Stimulated activated CD4-positive, alpha-beta T cell treated with anti-CD3 and anti-CD28 coated beads, Interleukin-4, amount 100 ng/mL, for 4 hours (primary cell): ENCODE measurements around the gene MARCHF7.
A peak's percentile ranks its signal among the peaks of the same experiment; 100 is the strongest.
"Not testable (repeated sequence)": the region's sequence is repeated elsewhere in the genome, so short reads cannot be mapped to it uniquely, and the experiment has no call there.

Experiments used
- DNase-seq, 2 experiments: peaks; one replicate each; pipeline ENCODE4 v3.0.0-alpha.2; 2020

Gene MARCHF7

GRCh38 chr2:159712143-159712928 is at the start of gene MARCHF7:
Gene MARCHF7 (plus strand): TSS chr2:159712506. CDS start chr2:159729023, 16,517 bp downstream.
- DNase-seq = peak; percentile 95

DNA sequence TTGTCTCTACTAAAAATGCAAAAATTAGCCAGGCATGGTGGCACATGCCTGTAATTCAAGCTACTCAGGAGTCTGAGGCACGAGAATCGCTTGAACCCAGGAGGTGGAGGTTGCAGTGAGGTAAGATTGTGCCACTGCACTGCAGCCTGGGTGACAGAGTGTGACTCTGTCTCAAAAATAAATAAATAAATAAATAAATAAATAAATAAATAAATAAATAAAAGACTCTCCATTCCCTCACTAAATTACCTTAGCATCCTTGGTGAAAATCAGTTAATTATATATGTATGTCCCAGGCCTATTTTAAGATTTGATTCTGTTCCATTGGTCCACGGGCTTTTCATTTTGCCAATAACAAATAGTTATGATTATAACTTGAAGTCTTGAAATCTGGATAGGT is 44.9 kb upstream of the MARCHF7 start:
- DNase-seq = not testable (repeated sequence)

DNA sequence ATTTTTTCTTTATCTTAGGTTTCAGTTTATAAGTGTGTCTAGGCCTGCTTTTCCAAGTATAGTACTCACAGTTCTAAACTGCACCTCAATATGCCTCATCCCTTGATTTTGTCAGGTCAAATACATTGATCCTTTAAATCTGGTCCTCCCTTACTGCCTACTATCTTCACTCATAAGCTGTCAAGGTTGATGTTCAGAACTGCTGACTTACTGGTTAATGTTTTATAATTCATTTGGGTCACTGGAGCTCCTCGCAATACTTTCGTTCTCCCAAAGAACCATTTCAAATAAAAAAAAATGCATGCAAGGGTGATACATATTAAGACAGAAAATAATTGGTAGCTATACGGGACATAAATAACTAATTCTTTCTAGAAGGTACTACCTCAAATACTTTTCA is 41.3 kb upstream of the MARCHF7 start:
- DNase-seq = no peak

DNA sequence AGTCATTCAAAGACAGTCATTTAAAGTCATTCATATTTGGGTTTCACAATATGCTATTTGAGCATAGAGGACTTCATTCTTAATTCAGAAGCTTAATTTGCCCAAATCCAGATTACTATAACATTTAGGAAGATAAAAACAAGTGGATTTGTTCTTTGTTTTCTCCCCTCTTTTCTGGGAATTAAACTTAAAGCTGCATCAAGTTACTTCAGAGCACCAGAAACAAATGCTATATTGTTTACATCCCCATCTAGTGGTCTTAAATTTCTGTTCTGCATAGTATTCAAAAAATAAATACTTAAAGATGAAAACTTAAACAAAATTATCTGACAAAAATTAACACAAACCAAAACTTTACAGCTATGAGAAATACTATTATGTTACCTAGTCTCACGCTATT is 34.7 kb upstream of the MARCHF7 start:
- DNase-seq = no peak

DNA sequence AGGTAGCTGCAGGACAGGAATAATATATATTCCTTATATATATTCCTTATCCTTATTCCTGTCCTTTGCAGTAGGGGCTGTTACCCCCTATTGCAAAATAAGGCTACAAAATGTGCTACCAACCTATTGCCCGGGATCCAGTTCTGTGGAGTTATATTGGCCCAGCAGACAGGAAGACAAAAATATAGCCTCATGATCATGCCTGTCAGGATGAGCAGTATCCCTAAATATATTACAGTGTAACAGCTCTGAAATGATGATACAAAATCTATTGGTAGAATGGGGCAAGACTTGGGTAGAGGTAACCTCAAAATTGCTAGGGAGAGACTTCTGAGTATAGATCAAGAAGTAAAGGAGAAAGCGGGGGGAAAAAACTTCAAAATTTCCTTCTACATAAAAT is 31.6 kb upstream of the MARCHF7 start:
- DNase-seq = no peak

DNA sequence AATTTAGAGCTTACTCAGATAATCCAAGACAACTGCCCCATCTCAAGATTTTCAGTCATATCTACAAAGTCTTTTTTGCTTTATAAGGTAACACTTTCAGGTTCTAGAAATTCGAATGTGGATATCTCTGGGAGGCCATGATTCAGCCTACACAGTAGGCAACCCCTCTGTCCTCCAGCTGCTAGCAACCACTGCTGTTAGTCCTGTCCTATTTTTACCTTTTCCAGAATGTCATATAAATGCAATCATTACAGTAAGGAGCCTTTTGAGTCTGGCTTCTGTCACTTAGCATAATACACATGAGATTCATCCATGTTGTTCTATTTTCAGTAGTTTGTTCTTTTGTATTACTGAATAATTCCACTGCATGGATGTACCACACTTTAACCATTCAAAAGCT is 28.5 kb upstream of the MARCHF7 start:
- DNase-seq = no peak

DNA sequence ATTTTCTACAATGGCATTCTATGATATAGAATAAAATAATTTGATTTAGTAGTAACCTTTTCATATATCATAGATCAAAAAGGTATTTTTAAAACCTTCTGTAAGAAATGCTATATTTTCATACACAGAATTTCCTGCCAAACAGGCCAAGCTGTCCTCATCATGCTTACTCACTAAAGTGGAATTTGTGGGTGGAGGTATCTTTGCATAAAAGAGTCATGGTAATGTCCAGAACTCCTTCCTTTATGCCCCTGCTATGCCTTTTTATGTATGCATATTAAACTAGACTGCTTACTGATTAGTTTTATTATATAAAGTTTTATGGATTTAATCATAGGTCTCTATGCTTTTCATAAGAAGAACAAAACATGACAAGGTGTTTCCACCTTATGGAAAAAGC is 27.5 kb upstream of the MARCHF7 start:
- DNase-seq = no peak

DNA sequence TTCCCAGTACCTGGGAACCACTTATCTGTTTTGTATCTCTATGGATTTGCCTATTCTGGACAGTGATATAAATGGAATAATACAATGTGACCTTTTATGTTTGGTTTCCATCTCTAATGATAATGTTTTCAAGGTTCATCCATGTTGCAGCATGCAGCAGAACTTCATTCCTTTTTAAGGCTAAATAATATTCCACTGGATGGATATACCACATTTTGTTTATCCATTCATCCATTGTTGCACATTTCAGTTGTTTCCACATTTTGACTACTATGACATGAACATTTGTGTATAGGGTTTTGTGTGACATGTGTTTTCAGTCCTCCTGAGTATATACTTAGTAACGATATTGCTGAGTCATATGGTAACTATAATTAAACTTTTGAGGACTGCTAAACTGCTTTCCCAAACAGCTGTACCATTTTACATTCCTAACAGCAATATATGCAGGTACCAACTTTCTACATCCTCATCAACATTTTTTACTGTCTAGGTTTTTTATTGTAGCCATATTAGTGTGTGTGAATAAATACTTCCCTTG is 17.7 kb upstream of the MARCHF7 start:
- DNase-seq = no peak

DNA sequence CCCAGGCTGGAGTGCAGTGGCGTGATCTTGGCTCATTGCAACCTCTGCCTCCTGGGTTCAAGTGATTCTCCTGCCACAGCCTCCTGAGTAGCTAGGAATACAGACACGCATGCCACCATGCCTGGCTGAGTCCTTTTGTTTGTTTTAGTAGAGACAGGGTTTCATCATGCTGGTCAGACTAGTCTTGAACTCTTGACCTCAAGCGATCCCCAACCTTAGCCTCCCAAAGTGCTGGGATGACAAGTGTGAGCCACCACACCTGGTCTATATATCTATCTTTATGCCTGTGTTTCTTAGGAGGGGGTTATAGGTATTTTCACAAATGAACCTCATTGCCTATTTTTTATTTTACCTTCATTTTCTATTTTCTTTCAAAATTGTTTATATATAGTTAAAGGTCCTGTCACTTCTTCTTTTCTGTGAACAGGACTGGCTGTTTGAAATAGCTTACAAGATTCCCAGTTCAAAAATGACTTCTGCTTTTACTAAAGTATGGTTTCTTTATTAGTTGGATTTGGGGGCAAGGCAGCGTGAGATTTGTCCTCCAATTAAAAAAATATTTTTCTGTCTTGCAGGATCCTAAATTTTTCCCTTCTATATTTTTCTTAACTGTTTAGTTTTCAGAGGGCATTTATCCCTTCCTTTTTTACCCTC is 16.4 kb upstream of the MARCHF7 start:
- DNase-seq = no peak

- no peak for DNase-seq
Measured at GRCh38 chr2:159703491-159703890, 8.8 kb upstream of the MARCHF7 start.

DNA sequence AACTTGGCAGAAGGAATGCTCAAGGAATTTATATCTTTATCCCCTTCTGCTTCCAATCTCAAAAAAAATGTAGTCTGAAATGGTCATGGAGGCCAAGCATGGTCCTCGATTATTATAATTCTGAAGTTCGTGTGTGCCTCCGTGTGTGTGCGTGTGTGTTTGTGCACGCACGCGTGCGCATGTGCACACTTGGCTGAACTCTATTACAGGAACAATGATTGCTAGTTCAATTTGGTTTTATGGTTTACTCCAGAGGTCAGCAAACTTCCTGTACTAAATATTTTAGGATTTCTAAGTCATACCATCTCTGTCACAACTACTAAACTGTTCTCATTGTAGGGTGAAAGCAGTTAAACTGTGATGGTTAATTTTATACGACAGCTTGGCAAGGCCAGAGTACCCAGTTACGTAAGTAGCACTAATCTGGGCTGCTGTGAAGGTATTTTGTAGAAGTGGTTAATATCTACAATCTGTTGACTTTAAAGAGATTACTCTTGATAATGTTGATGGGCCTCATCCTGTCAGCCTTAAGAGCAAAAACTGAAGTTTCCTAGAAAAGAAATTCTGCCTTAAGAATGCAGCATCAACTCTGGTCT is 5.8 kb upstream of the MARCHF7 start:
- no peak for DNase-seq

DNA sequence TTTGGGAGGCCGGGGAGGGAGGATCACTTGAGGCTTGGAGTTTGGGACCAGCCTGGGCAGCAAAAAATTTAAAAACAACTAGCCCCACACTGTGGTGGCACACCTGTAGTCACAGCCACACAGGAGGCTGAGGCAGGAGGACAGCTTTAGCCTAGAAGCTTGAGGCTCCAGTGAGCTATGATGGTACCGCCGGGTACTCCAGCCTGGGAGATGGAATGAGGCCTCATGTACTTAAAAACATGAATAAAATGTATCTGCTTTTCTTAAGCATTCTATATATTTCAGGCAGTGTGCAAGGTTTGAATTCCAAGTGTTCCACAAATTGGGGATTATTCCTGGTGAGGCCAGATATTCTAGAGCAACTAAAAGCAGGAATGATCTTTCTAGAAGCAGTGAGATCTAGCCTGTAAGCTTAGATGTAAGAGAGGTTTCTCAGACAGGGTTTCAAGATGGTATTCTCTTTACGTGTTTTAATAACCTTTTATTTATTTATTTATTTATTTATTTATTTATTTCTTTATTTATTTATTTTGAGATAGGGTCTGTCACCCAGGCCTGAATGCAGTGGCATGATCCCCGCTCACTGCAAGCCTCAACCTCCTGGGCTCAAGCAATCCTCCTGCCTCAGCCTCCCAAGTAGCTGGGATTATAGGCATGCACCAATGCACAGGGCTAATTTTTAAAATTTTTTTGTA is 4.1 kb upstream of the MARCHF7 start:
- no peak for DNase-seq

- DNase-seq = no peak
Measured at GRCh38 chr2:159710601-159711180, 1.6 kb upstream of the MARCHF7 start.

DNA sequence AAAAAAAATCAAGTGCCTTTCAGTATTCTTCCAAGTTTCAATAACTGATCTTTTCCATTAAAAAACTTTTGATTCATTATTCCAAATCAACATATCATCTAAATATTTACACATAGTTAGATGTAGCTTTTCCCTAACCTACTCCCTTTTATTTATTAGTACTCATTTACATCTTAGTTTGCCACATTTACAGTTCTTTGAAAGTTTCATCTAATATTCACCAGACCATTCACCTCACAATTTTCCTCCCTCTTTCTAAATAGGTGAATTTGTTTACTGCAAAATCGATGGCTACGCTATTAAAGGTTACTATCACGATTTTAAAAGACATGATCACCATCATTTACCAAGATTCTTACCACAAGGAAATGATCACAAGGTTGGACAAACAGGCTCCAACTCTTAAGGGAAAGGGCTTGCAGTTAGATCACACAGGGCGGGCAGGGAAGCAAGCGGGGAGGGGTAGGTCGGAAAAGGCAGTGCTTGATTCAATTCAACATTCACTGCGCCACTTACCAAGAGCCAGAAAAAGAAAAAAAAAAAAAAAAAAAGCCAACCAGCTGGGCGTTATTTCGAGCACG is 654 bp upstream of the MARCHF7 start:
- no peak for DNase-seq

- no peak for DNase-seq
Measured at GRCh38 chr2:159712929-159713420, 669 bp downstream of the MARCHF7 start.

- DNase-seq = no peak
Measured at GRCh38 chr2:159713631-159714246, 1.4 kb downstream of the MARCHF7 start.

DNA sequence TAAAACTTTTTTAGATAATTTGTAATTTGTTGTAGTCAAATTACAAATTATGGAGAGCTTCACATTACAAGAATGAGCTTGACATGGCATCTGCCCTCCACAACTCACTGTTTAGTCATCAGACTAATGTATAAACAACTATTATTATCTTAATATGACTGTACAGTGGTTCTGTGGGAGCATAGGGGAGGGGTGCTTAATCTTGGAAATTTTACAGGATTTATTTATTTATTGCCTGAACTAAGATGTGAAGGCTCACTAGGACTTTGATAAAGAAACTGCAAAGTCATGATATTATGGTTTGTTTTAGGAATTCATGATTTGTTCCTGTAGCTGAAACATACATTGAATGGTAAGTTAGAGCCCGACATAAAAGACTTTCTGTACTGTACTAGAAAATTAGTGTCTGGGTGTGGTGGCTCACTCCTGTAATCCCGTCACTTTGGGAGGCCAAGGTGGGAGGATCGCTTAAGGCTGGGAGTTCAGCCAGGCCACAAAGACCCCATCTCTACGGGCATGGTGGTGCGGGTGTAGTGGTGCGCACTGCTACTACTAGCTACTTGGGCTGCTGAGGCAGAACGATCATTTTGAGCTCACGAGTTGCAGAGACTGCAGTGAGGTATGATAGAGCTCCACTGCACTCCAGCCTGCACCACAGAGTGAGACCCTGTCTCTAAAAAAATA is 2.1 kb downstream of the MARCHF7 start:
- DNase-seq = no peak

GRCh38 chr2:159715451-159715850 is 3.1 kb downstream of the MARCHF7 start:
- no peak for DNase-seq

DNA sequence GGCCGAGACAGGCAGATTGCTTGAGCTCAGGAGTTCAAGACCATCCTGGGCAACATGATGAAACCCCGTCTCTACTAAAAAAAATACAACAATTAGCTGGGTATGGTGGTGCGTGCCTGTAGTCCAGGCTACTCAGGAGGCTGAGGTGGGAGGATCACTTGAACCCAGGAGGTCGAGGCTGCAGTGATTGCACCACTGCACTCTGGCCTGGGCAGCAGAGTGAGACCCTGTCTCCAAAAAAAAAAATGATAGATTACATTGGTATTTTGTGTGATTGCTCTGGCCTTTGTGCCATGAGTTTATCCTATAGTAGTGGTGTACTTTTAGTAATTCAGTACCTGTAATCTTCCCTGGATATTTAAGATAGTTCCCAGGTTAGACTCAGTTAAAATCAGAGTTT is 4.1 kb downstream of the MARCHF7 start:
- DNase-seq = not testable (repeated sequence)

DNA sequence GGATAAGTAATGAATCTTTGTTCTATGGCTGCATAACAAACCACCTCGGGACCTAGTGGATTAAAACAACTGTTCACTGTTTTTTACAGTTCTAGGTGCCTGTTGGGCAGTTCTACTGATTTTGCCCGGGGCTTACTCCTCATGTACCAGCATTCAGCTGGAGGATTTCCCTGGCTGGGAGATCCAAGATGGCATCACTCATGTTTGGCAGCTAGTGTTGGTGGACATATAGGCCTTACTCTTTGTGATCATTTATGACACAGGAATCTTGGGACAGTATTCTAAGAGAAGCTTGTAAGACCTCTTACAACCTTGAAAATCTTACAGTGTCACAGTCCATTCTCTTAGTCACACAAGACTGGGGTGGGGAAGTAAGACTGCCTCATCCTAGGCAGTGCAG is 4.6 kb downstream of the MARCHF7 start:
- DNase-seq = no peak

DNA sequence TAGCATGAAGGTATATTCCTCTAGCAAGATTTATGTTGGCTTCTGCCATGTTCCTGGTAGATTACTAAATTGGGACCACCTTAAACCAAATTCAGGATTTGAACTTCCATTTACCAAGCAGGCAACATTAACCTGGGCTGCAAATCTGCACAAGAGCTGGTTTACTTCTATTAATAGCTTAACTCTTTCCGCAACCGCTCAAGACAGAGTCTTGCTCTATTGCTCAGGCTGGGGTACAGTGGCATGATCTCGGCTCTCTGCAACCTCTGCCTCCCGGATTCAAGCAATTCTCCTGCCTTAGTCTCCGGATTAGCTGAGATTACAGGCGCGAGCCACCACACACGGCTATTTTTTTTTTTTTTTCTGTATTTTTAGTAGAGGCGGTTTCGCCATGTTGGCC is 8.4 kb downstream of the MARCHF7 start:
- DNase-seq = no peak
